Liver (tissue), 9 donors: ENCODE data around the gene TNK2. TPM values are rescaled to one million over a fixed set of nuclear protein-coding genes. Genes with fewer than 3 reads are reported as not detected.

Source experiments
- DNase-seq: peaks from one replicate; pipeline ENCODE4 v3.0.0-alpha.2; 2017; ENCODE audit warnings: low spot score
- H3K27ac ChIP-seq, 2 donors: one replicate each; pipeline ENCODE4 v1.7.0; 2013; ENCODE audit warnings: inconsistent platforms in 2 of 2, low read length in 2 of 2, control low read depth in 1 of 2, low read depth in 1 of 2, mild to moderate bottlenecking in 1 of 2
- H3K27me3 ChIP-seq, 4 donors: one replicate each; pipeline versions ENCODE4 v1.6.1 to v1.7.0; 2013; ENCODE audit warnings: low read length in 3 of 4, inconsistent platforms in 1 of 4, mild to moderate bottlenecking in 1 of 4, moderate library complexity in 1 of 4; ENCODE audit not compliant: control insufficient read depth in 4 of 4, insufficient read depth in 4 of 4
- H3K36me3 ChIP-seq, 4 donors: one replicate each; pipeline versions ENCODE4 v1.6.1 to v1.7.0; 2013; ENCODE audit warnings: low read length in 3 of 4, mild to moderate bottlenecking in 3 of 4, low read depth in 1 of 4, moderate library complexity in 1 of 4; ENCODE audit not compliant: control insufficient read depth in 4 of 4, insufficient read depth in 3 of 4
- H3K4me1 ChIP-seq, 4 donors: one replicate each; pipeline versions ENCODE4 v1.6.1 to v1.7.0; 2013; ENCODE audit warnings: low read length in 3 of 4, mild to moderate bottlenecking in 3 of 4, moderate library complexity in 1 of 4; ENCODE audit not compliant: control insufficient read depth in 4 of 4, insufficient read depth in 4 of 4
- H3K4me3 ChIP-seq, 3 donors: one replicate each; pipeline versions ENCODE4 v1.6.1 to v1.7.0; 2013; ENCODE audit warnings: low read length in 3 of 3, control low read depth in 1 of 3, low read depth in 1 of 3, mild to moderate bottlenecking in 1 of 3
- H3K9ac ChIP-seq, 2 donors: one replicate each; pipeline ENCODE4 v1.7.0; 2013; ENCODE audit warnings: low read length in 2 of 2, mild to moderate bottlenecking in 2 of 2, moderate library complexity in 2 of 2, control low read depth in 1 of 2, low read depth in 1 of 2
- H3K9me3 ChIP-seq, 4 donors: one replicate each; pipeline versions ENCODE4 v1.6.1 to v1.7.0; 2013; ENCODE audit warnings: low read length in 3 of 4; ENCODE audit not compliant: control insufficient read depth in 4 of 4
- EGR1 ChIP-seq, 2 donors: IDR thresholded peaks; 2 replicates each; pipeline ENCODE4 v1.6.1; 2016 to 2018; ENCODE audit warnings: antibody characterized with exemption in 2 of 2, low read depth in 2 of 2
- FOXA1 ChIP-seq: IDR thresholded peaks from 2 replicates; pipeline ENCODE4 v1.6.1; 2016; ENCODE audit warnings: antibody characterized with exemption
- FOXA2 ChIP-seq: IDR thresholded peaks from 2 replicates; pipeline ENCODE4 v1.6.1; 2016; ENCODE audit warnings: antibody characterized with exemption
- GABPA ChIP-seq, 2 donors: IDR thresholded peaks in 1 of 2; conservative IDR thresholded peaks in 1 of 2; 2 replicates each; pipeline ENCODE4 v1.6.1; 2016; ENCODE audit warnings: antibody characterized with exemption in 2 of 2, mild to moderate bottlenecking in 1 of 2, moderate library complexity in 1 of 2
- HNF4A ChIP-seq, 2 donors: conservative IDR thresholded peaks; 2 replicates each; pipeline ENCODE4 v1.6.1; 2016; ENCODE audit warnings: antibody characterized with exemption in 2 of 2, mild to moderate bottlenecking in 2 of 2
- HNF4G ChIP-seq: IDR thresholded peaks from 2 replicates; pipeline ENCODE4 v1.6.1; 2016; ENCODE audit warnings: antibody characterized with exemption
- JUND ChIP-seq, 2 donors: IDR thresholded peaks; 2 replicates each; pipeline ENCODE4 v1.6.1; 2016; ENCODE audit warnings: antibody characterized with exemption in 2 of 2
- NR2F2 ChIP-seq: IDR thresholded peaks from 2 replicates; pipeline ENCODE4 v1.6.1; 2016; ENCODE audit warnings: antibody characterized with exemption
- RAD21 ChIP-seq, 2 donors: IDR thresholded peaks; 2 replicates each; pipeline ENCODE4 v1.6.1; 2016; ENCODE audit warnings: antibody characterized with exemption in 2 of 2, mild to moderate bottlenecking in 2 of 2
- RXRA ChIP-seq, 2 donors: IDR thresholded peaks; 2 replicates each; pipeline ENCODE4 v1.6.1; 2017 to 2018; ENCODE audit warnings: antibody characterized with exemption in 2 of 2, mild to moderate bottlenecking in 1 of 2
- SP1 ChIP-seq: IDR thresholded peaks from 2 replicates; pipeline ENCODE4 v1.6.1; 2018; ENCODE audit warnings: antibody characterized with exemption, mild to moderate bottlenecking
- TAF1 ChIP-seq: conservative IDR thresholded peaks from 2 replicates; pipeline ENCODE4 v1.6.1; 2016; ENCODE audit warnings: antibody characterized with exemption, mild to moderate bottlenecking
- YY1 ChIP-seq: IDR thresholded peaks from 2 replicates; pipeline ENCODE4 v1.6.1; 2016; ENCODE audit warnings: antibody characterized with exemption, mild to moderate bottlenecking
- WGBS: extraction: QIAGEN DNeasy Blood & Tissue Kit; methylation state at CpG from one replicate; pipeline ENCODE4 v1.1.7; 2013; 5-methylcytosine and 5-hydroxymethylcytosine counted together
- polyA plus RNA-seq, 2 donors: library from polyadenylated mRNA; stranded (reverse) in 1 of 2; unstranded in 1 of 2; fragments of 200-250 nt in 1 of 2; fragments of >200 nt in 1 of 2; fragmentation: Nextera tagmentation in 1 of 2; extraction: Ambion mirVana in 1 of 2; gene quantifications; one replicate each; pipeline versions ENCODE4 v1.2.1 to v1.2.3, GENCODE V29; 2013 to 2015
- total RNA-seq, 2 donors: library from RNA; depleted of rRNA; stranded (reverse); fragments of >200 nt; gene quantifications; one replicate each; pipeline ENCODE4 v1.2.3, GENCODE V29; 2014
- TF ChIP-seq, protein P1 (sequence below): IDR thresholded peaks from 2 replicates; pipeline ENCODE4 v1.6.1; 2016; ENCODE audit warnings: antibody characterized with exemption
- TF ChIP-seq, protein P2 (sequence below): IDR thresholded peaks from 2 replicates; pipeline ENCODE4 v1.6.1; 2016; ENCODE audit warnings: antibody characterized with exemption
- TF ChIP-seq, protein P3 (sequence below): fragments of 150-350 bp; IDR thresholded peaks from 2 replicates; pipeline ENCODE4 v1.5.1; 2017; ENCODE audit warnings: improper control_type of control experiment, low read depth, low read length; ENCODE audit not compliant: missing input control
- TF ChIP-seq, protein P4 (sequence below): IDR thresholded peaks from 2 replicates; pipeline ENCODE4 v1.6.1; 2016; ENCODE audit warnings: antibody characterized with exemption, mild to moderate bottlenecking
- TF ChIP-seq, protein P5 (sequence below): IDR thresholded peaks from 2 replicates; pipeline ENCODE4 v1.6.1; 2016; ENCODE audit warnings: antibody characterized with exemption
- donor health status: healthy.
- donor health status: healthy.
- donor health status: healthy.
- donor health status: healthy.
- donor health status: healthy.

Gene TNK2
- total and polyA plus RNA-seq, 4 donors: 4.0 to 12.2 (median 8.8) TPM

DNA sequence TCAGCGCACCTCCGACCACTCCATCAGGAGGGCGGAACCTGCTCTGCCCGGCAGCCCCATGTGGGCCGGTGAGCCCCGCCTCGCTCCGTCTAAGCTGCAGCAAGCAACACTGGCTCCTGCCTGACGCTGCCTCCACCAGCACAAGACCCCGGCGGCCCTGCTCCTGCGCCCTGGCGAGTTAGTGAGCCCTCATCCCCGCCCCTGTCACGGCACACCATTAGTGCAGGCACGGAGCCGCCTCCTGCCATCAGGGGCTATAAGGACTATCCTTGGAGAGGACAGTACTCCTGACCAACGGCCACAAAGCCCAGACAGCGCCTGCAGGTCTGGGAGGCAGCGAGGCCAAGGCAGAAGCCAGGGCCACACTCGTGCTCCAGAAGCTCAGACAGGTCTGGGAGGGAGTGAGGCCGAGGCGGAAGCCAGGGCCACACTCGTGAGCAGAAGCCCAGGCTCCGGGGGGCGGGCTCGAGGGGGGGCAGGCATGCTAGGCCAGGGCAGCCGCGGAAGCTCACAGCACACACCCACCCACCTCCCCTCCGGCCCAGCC, 39.4 kb downstream of the TNK2 start:
- DNase-seq: no peak
- 93% methylated on average over 30 of the region's 30 CpGs for WGBS
- H3K36me3 ChIP-seq: peaks cover 6 to 52% (median 20%) of the 10 kb centered on the region in 4 donors

More for the DNA sequence above, 39.4 kb downstream of the TNK2 start:
- no peak overlapping the region for H3K9ac ChIP-seq
- H3K27ac ChIP-seq: no peak overlapping the region
- no peaks in the 10 kb centered on the region for H3K9me3 ChIP-seq
- H3K4me1 ChIP-seq: no peaks in the 10 kb centered on the region
- H3K27me3 ChIP-seq: no peaks in the 10 kb centered on the region
- H3K4me3 ChIP-seq: no peak overlapping the region
- TF ChIP-seq NR2F2 (no peak), RAD21 (IDR thresholded peaks at IDR 0.05) (no peak), TAF1 (no peak), HNF4G (no peak), HNF4A (conservative IDR thresholded peaks at IDR 0.05) (no peak), GABPA (IDR thresholded peaks at IDR 0.05 in 1 of 2, conservative IDR thresholded peaks at IDR 0.05 in 1 of 2) (no peak), YY1 (no peak), JUND (IDR thresholded peaks at IDR 0.05) (no peak), SP1 (no peak), FOXA2 (no peak), RXRA (IDR thresholded peaks at IDR 0.05) (no peak), EGR1 (IDR thresholded peaks at IDR 0.05; ENCODE audit: low read depth in 2 of 2) (no peak), FOXA1 (no peak)
- TF ChIP-seq, protein P1, sequence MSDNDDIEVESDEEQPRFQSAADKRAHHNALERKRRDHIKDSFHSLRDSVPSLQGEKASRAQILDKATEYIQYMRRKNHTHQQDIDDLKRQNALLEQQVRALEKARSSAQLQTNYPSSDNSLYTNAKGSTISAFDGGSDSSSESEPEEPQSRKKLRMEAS: no peak
- TF ChIP-seq, protein P2, sequence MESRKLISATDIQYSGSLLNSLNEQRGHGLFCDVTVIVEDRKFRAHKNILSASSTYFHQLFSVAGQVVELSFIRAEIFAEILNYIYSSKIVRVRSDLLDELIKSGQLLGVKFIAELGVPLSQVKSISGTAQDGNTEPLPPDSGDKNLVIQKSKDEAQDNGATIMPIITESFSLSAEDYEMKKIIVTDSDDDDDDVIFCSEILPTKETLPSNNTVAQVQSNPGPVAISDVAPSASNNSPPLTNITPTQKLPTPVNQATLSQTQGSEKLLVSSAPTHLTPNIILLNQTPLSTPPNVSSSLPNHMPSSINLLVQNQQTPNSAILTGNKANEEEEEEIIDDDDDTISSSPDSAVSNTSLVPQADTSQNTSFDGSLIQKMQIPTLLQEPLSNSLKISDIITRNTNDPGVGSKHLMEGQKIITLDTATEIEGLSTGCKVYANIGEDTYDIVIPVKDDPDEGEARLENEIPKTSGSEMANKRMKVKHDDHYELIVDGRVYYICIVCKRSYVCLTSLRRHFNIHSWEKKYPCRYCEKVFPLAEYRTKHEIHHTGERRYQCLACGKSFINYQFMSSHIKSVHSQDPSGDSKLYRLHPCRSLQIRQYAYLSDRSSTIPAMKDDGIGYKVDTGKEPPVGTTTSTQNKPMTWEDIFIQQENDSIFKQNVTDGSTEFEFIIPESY: no peak
- TF ChIP-seq, protein P3, sequence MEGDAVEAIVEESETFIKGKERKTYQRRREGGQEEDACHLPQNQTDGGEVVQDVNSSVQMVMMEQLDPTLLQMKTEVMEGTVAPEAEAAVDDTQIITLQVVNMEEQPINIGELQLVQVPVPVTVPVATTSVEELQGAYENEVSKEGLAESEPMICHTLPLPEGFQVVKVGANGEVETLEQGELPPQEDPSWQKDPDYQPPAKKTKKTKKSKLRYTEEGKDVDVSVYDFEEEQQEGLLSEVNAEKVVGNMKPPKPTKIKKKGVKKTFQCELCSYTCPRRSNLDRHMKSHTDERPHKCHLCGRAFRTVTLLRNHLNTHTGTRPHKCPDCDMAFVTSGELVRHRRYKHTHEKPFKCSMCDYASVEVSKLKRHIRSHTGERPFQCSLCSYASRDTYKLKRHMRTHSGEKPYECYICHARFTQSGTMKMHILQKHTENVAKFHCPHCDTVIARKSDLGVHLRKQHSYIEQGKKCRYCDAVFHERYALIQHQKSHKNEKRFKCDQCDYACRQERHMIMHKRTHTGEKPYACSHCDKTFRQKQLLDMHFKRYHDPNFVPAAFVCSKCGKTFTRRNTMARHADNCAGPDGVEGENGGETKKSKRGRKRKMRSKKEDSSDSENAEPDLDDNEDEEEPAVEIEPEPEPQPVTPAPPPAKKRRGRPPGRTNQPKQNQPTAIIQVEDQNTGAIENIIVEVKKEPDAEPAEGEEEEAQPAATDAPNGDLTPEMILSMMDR: no peak
- TF ChIP-seq, protein P4, sequence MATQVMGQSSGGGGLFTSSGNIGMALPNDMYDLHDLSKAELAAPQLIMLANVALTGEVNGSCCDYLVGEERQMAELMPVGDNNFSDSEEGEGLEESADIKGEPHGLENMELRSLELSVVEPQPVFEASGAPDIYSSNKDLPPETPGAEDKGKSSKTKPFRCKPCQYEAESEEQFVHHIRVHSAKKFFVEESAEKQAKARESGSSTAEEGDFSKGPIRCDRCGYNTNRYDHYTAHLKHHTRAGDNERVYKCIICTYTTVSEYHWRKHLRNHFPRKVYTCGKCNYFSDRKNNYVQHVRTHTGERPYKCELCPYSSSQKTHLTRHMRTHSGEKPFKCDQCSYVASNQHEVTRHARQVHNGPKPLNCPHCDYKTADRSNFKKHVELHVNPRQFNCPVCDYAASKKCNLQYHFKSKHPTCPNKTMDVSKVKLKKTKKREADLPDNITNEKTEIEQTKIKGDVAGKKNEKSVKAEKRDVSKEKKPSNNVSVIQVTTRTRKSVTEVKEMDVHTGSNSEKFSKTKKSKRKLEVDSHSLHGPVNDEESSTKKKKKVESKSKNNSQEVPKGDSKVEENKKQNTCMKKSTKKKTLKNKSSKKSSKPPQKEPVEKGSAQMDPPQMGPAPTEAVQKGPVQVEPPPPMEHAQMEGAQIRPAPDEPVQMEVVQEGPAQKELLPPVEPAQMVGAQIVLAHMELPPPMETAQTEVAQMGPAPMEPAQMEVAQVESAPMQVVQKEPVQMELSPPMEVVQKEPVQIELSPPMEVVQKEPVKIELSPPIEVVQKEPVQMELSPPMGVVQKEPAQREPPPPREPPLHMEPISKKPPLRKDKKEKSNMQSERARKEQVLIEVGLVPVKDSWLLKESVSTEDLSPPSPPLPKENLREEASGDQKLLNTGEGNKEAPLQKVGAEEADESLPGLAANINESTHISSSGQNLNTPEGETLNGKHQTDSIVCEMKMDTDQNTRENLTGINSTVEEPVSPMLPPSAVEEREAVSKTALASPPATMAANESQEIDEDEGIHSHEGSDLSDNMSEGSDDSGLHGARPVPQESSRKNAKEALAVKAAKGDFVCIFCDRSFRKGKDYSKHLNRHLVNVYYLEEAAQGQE: no peak
- TF ChIP-seq, protein P5, sequence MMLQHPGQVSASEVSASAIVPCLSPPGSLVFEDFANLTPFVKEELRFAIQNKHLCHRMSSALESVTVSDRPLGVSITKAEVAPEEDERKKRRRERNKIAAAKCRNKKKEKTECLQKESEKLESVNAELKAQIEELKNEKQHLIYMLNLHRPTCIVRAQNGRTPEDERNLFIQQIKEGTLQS: no peak
